Ovary (tissue), 9 donors: ENCODE data around the gene COMMD7. TPM values are rescaled to one million over a fixed set of nuclear protein-coding genes. Genes with fewer than 3 reads are reported as not detected.

Source experiments
- DNase-seq, 5 donors: peaks; one replicate each; pipeline ENCODE4 v3.0.0-alpha.2; 2019 to 2020
- H3K27ac ChIP-seq, 2 donors: fragments of 200-600 bp; one replicate each; pipeline versions ENCODE4 v1.5.1 to v1.8.0; 2019 to 2022
- H3K27me3 ChIP-seq: fragments of 200-600 bp; one replicate; pipeline ENCODE4 v1.8.0; 2022
- H3K36me3 ChIP-seq: fragments of 200-600 bp; sonication (generic); one replicate; pipeline ENCODE4 v1.5.1; 2019
- H3K4me1 ChIP-seq: one replicate; pipeline ENCODE4 v1.8.1; 2013; ENCODE audit warnings: mild to moderate bottlenecking, moderate library complexity; ENCODE audit not compliant: insufficient read depth
- H3K4me3 ChIP-seq: fragments of 200-600 bp; sonication (generic); one replicate; pipeline ENCODE4 v1.5.1; 2017
- H3K9me3 ChIP-seq, 2 donors: fragments of 200-600 bp in 1 of 2; sonication (generic) in 1 of 2; one replicate each; pipeline versions ENCODE4 v1.5.1 to v1.8.1; 2013 to 2019; ENCODE audit warnings: mild to moderate bottlenecking in 1 of 2, moderate library complexity in 1 of 2
- EP300 ChIP-seq: sonication (generic); formaldehyde crosslinking; IDR thresholded peaks from one replicate; pipeline ENCODE4 v1.6.1; 2017; ENCODE audit warnings: antibody characterized with exemption
- POLR2A ChIP-seq: fragments of 450-650 bp; IDR thresholded peaks from one replicate; pipeline ENCODE4 v1.6.1; 2017; ENCODE audit warnings: antibody characterized with exemption, mild to moderate bottlenecking, moderate library complexity
- WGBS, 3 donors: extraction: QIAGEN DNeasy Blood & Tissue Kit in 1 of 3; methylation state at CpG; one replicate each; pipeline versions ENCODE4 v1.1.5 to v1.1.7; 2013 to 2017; 5-methylcytosine and 5-hydroxymethylcytosine counted together
- intact Hi-C, 4 donors: fragments of 100-400 bp; cut with DNase I; formaldehyde crosslinking; loops; one replicate each; pipeline versions ENCODE4 v1.11.0 to v1.15.1; 2022 to 2023
- polyA plus RNA-seq, 2 donors: library from polyadenylated mRNA; stranded (reverse); fragments of 200-250 nt in 1 of 2; fragments of 350-450 nt in 1 of 2; fragmentation: Illumina TruSeq in 1 of 2; extraction: RNeasy Lipid Tissue Mini Kit (QIAGEN cat#74804) in 1 of 2; gene quantifications; one replicate each; pipeline ENCODE4 v1.2.3, GENCODE V29; 2013 to 2014
- total RNA-seq, 7 donors: library from RNA; depleted of rRNA in 2 of 7; stranded (reverse); fragments of >200 nt in 2 of 7; fragmentation: NEBNext Ultra II Directional in 3 of 7; extraction: Animal tissue kit (Norgen Biotek cat#: 25700) in 3 of 7; gene quantifications; one replicate each; pipeline versions ENCODE4 v1.1.0 to v1.2.4, GENCODE V29; 2016 to 2023
- TF ChIP-seq, protein P1 (sequence below), 3 donors: fragments of 450-650 bp in 2 of 3; fragments of 200-600 bp in 1 of 3; IDR thresholded peaks; one replicate each; pipeline versions ENCODE4 v1.5.1 to v1.8.0; 2016 to 2022; ENCODE audit warnings: antibody characterized with exemption in 3 of 3, mild to moderate bottlenecking in 1 of 3
- donor health status: DM: no; HTN: no; CAD: no; lungs with moderate emphysema.
- donor health status: DM: no; HTN: no; CAD: no.
- donor health status: Bipolar disorder and iron deficiency.
- donor health status: DM: yes; HTN: yes; CAD: no.
- donor health status: DM: no; HTN: no; CAD: no.
- donor health status: DM: yes; HTN: yes; CAD: no.

The COMMD7 gene
- total and polyA plus RNA-seq, 9 donors = 14.2 to 51.8 (median 26.3) TPM

DNA sequence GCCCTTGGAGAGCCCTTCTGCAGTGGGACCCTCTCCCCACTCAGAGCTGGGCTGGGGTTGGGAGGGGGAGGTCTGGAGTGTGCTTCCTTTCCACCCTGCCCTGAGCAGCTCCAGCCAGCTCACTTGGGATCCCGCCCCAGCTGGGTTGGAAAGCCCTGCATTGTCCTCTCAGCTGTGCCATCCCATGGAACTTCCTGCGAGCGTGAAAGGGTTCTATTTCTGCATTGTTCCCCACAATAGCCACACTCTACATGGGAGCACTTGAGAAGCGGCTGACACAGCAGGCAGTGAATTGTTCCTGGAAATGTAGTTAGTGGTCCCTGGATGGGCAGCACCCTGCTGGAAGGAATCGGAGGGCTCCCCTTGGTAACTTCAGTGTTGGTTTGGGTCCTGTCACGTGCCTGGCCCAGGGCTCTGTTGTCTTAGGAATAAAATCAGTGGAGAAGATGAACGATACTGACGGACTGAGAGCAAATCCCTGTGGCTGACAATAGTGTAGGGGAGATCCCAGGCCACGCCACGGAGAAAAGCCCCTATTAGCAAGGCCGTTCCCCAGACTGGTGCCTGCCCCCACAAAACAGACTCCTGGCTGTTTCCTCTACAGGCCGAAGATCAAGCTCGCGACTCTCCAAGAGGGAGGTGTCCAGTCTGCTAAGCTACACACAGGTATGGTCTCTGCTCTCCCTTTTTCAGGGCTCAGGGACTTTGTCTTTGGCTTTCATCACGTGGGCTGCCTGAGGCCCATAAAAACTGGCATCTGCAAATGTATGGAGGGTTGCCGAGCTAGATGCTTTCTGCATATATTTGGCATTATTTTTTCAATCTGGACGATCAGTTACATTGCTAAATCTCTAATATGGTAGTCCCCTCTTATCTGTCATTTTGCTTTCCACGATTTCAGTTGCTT is 37.7 kb upstream of the COMMD7 start:
- no peak overlapping the region for H3K27ac ChIP-seq
- H3K9me3 ChIP-seq = no peaks in the 10 kb centered on the region
- H3K4me1 ChIP-seq = no peaks in the 10 kb centered on the region
- H3K36me3 ChIP-seq = no peaks in the 10 kb centered on the region
- WGBS, 3 donors = 87 to 92% (median 90%) methylated on average over 18 of the region's 18 CpGs
- no peak overlapping the region for H3K4me3 ChIP-seq
- no peaks in the 10 kb centered on the region for H3K27me3 ChIP-seq
- TF ChIP-seq EP300 = no peak
- TF ChIP-seq, protein P1, sequence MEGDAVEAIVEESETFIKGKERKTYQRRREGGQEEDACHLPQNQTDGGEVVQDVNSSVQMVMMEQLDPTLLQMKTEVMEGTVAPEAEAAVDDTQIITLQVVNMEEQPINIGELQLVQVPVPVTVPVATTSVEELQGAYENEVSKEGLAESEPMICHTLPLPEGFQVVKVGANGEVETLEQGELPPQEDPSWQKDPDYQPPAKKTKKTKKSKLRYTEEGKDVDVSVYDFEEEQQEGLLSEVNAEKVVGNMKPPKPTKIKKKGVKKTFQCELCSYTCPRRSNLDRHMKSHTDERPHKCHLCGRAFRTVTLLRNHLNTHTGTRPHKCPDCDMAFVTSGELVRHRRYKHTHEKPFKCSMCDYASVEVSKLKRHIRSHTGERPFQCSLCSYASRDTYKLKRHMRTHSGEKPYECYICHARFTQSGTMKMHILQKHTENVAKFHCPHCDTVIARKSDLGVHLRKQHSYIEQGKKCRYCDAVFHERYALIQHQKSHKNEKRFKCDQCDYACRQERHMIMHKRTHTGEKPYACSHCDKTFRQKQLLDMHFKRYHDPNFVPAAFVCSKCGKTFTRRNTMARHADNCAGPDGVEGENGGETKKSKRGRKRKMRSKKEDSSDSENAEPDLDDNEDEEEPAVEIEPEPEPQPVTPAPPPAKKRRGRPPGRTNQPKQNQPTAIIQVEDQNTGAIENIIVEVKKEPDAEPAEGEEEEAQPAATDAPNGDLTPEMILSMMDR (IDR thresholded peaks at IDR 0.05) = no peak
- no peak for TF ChIP-seq POLR2A
- intact Hi-C loops = no loop called here
- no peak for DNase-seq

DNA sequence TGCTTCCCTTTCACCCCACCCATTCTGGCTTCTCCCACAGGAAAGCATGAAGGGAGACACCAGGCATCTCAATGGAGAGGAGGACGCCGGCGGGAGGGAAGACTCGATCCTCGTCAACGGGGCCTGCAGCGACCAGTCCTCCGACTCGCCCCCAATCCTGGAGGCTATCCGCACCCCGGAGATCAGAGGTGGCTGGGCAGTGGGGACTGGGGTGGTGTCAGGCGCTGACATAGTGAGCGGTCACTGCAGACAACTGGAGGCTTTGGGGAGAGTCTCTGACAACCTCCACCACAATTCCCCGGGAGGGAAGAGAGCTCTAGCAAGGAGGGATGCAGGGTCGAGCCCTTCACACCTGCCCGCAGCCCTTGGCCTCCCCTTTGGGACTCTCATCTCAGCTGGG is 37.0 kb upstream of the COMMD7 start:
- Histone ChIP-seq H3K4me1 (no peaks in the 10 kb centered on the region), H3K9me3 (no peaks in the 10 kb centered on the region), H3K27ac (no peak overlapping the region), H3K36me3 (no peaks in the 10 kb centered on the region), H3K27me3 (no peaks in the 10 kb centered on the region), H3K4me3 (no peak overlapping the region)
- intact Hi-C loops = no loop called here
- TF ChIP-seq, protein P1 (IDR thresholded peaks at IDR 0.05) = no peak
- no peak for TF ChIP-seq POLR2A
- TF ChIP-seq EP300 = no peak
- no peak for DNase-seq
- WGBS, 3 donors = 89 to 95% (median 93%) methylated on average over 16 of the region's 16 CpGs

DNA sequence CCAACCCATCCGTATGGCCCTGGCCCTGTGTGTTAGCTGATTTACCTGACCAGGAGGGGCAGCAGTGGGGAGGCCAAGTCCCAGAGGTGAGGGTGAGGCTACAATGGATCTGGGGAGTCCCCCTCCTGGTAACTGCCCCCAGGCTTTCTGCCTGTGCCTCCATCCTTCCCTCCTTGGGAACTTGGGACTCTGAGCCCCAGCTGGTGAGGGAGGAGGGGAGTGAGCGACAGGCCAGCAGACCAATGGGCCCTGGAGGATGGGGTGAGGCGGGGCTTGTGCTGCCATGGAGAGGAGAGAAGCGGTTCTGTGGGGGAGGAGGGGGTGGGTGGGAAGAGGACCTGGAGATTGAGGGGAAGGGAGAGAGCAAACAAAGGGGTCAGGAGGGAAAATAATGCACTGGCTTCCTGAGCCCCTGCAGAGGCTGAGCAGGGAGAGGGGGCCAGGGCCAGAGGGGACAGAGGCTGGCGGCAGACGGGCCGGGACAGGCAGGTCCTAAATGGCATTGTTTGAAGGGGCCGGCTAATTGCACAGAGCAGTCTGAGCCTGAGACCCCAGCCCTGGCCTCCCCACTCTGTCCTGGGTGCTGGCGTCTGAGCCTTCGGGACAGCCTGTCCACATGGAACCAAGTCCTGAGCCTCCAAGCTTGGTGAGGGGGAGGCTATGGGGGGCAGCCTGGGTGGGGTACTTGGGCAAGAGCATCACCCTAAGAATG is 36.4 kb upstream of the COMMD7 start:
- TF ChIP-seq EP300 = no peak
- H3K9me3 ChIP-seq = no peaks in the 10 kb centered on the region
- no peak overlapping the region for H3K27ac ChIP-seq
- H3K4me1 ChIP-seq = no peaks in the 10 kb centered on the region
- no peaks in the 10 kb centered on the region for H3K27me3 ChIP-seq
- H3K4me3 ChIP-seq = no peak overlapping the region
- no peaks in the 10 kb centered on the region for H3K36me3 ChIP-seq
- WGBS, 3 donors = 83 to 86% (median 86%) methylated on average over 10 of the region's 10 CpGs
- intact Hi-C loops = loop anchor here in 3 of 4 donors (5.0 to 10.0 kb wide), 3 partner anchors 95 to 257 kb away; partner anchors contain the start of gene C20orf203 (in 1 of the 3)
- no peak for DNase-seq

DNA sequence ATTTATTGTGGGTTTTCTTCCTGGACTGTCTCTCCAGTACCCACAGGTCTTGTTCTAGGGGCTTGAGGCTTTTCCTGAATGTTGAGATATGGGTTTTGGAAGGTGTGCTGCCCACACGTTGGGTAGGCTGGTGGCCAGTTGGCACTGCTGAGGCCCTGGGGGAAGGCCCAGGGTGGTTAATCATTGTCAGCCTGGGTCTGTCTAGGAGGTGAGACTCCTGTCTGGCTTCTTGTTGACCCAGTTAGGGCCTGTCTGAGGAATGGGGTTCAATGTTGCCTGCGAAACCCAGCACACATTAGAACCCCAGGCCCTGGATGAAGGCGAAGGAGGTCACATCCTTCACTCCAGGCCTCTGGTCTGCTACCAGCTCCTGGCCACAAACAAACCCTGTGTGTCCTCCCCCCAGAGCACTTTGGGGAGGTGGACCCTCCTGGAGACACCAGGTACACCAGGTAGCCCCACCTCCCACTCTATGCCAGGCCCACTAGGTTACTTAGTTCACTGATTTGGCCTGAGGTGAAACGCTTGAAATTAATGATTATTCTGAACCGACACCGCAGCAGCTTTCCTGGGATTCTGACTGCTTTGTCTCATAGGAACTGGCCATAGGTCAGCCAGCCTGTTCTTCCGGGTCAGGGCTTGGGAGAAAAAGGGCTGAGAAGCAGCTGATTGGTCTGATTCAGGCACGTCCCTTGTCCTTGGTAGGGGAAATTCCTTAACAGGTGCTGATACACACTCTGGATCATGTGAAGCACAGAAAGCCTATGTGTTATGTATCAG is 34.1 kb upstream of the COMMD7 start:
- H3K27me3 ChIP-seq = no peaks in the 10 kb centered on the region
- intact Hi-C loops = loop anchor here in 3 of 4 donors (5.0 to 10.0 kb wide), 3 partner anchors 93 to 255 kb away; partner anchors contain the start of gene C20orf203 (in 1 of the 3)
- H3K9me3 ChIP-seq = no peaks in the 10 kb centered on the region
- TF ChIP-seq EP300 = no peak
- H3K4me1 ChIP-seq = no peaks in the 10 kb centered on the region
- H3K36me3 ChIP-seq = no peaks in the 10 kb centered on the region
- H3K27ac ChIP-seq = no peak overlapping the region
- no peak for DNase-seq
- WGBS, 3 donors = 86 to 89% (median 88%) methylated on average over 8 of the region's 8 CpGs
- H3K4me3 ChIP-seq = no peak overlapping the region

DNA sequence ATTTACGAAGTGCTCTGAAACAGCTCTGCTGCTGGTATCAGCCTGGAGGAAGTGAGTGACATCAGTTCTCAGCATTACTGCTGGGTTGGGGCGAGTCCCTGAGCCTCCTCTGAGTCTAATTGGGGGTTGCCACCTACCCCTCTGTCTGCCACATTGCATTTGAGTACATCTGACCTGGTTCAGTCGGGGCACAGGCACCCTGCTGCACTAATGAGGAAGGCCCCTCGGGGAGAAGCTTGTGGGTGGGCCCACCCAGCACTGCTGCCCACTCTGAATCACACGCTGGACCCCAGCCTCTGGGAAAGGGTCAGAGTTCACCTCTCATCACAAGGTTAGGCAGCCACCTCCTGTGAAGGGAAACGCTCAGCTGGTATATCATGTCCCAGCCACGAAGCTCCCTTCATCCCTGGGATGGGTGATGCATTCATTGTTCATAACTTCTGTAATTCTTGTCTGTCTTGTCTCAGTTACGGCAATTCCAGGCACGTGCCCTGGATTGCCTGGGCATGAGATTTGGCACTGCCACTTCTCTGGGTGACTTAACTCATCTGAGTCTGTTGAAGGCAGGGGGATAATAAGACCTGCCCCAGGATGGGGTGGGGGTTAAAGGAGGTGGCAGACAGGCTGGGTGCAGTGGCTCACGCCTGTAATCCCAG is 32.2 kb upstream of the COMMD7 start:
- TF ChIP-seq, protein P1 (IDR thresholded peaks at IDR 0.05) = no peak
- TF ChIP-seq POLR2A (no peak), EP300 (no peak)
- intact Hi-C loops = loop anchor here in 3 of 4 donors (5.0 to 10.0 kb wide), 3 partner anchors 91 to 253 kb away; partner anchors contain the start of gene C20orf203 (in 1 of the 3)
- H3K36me3 ChIP-seq = no peaks in the 10 kb centered on the region
- no peak overlapping the region for H3K4me3 ChIP-seq
- H3K4me1 ChIP-seq = no peaks in the 10 kb centered on the region
- no peaks in the 10 kb centered on the region for H3K9me3 ChIP-seq
- H3K27ac ChIP-seq = no peak overlapping the region
- H3K27me3 ChIP-seq = no peaks in the 10 kb centered on the region
- 88 to 93% (median 90%) methylated on average over 10 of the region's 10 CpGs for WGBS, 3 donors
- no peak for DNase-seq
